GM13976 (cell line): ENCODE data around the gene SEPTIN7.
"Not testable (repeated sequence)": the region's sequence is repeated elsewhere in the genome, so short reads cannot be mapped to it uniquely, and the experiment has no call there.

ENCODE experiments used
- DNase-seq: peaks from one replicate; pipeline ENCODE4 v3.0.0; 2012; ENCODE audit warnings: low spot score
- CTCF ChIP-seq: IDR thresholded peaks from 2 replicates; pipeline ENCODE4 v1.5.1; 2012; ENCODE audit warnings: borderline replicate concordance, mild to moderate bottlenecking; ENCODE audit not compliant: insufficient read depth; ENCODE audit errors: extremely low read depth, missing control alignments, control extremely low read depth
- in situ Hi-C: fragments of 300-500 bp; cut with MboI; formaldehyde crosslinking; loops from one replicate; pipeline ENCODE4 v1.12.0; 2022; ENCODE audit warnings: low sequenced_read_pairs, mixed read lengths, inconsistent platforms; ENCODE audit not compliant: unreplicated experiment

The SEPTIN7 gene

GRCh38 chr7:35800718-35801391 is at the start of gene SEPTIN7:
Gene SEPTIN7, plus strand, starts transcription at chr7:35801057. Its CDS starts 153 bp downstream, at chr7:35801210.
- TF ChIP-seq CTCF, result peak; percentile 3
- in situ Hi-C loops, result loop anchor here (5.0 kb wide), 1 partner anchor 74 kb away; no protein-coding TSS in a partner anchor

DNA sequence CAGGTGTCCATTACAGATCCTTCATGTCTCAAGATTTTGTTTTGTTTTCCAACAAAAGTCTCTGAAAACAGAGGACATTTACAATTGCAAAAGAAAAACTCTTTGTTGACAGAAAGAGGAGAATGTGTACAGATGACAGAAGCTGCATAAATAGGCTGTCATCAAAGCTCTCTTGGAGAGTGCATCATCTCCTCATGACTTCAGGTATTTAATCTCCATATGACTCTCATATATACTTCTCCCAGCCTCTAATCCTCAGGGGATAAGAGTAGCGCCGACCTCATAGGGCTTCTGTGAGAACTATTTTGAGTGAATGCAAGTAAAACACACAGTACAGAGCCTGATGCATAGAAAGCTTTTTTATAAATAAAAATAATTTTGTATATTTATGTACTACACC is 48.1 kb upstream of the SEPTIN7 start:
- in situ Hi-C loops, result no loop called here
- no peak for DNase-seq

More at GRCh38 chr7:35800718-35801391, at the start of gene SEPTIN7:
- DNase-seq, result peak; percentile 96

GRCh38 chr7:35753761-35754603 is 46.9 kb upstream of the SEPTIN7 start:
- DNase-seq, result no peak
- in situ Hi-C loops, result no loop called here
- no peak for TF ChIP-seq CTCF

More for the DNA sequence above, 48.1 kb upstream of the SEPTIN7 start:
- no peak for TF ChIP-seq CTCF

DNA sequence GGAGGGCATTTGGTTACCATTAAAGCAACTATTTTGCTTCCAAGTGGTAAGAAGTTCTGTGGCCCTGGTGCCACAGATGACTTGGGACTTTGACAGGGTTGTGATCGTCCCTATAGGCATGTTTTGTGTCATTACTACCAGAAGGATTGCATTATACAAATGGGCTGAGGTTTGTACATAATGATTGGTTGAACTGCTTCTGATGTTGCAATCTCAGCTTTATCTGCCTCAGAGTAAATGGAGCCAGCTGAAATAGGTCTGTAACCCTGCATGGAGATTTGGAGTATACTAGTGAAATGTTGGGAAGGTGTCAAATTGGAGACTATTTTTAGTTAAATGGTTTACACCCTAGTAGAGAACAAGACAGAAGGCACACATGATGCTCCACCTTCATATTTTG is 46.1 kb upstream of the SEPTIN7 start:
- TF ChIP-seq CTCF, result no peak
- in situ Hi-C loops, result no loop called here
- no peak for DNase-seq

DNA sequence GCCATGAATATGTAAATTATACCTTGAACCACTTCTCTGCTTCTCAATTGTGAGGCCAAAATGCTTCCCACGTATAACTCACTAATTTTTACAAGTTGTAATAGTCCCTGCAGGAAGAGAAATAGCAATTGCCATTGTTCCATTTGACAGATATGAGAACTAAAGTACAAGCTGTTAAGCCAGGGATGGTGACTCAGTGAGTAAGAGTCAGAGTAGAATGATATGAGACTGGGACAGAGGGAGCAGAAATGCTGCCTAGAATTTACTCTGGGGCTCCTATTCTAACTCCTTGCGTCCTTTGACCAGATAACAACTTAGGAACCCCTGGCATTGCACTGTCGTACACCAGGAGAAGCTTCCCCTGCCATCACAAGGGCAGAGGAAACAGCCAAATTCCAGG is 45.1 kb upstream of the SEPTIN7 start:
- in situ Hi-C loops, result no loop called here
- no peak for DNase-seq
- TF ChIP-seq CTCF, result no peak

DNA sequence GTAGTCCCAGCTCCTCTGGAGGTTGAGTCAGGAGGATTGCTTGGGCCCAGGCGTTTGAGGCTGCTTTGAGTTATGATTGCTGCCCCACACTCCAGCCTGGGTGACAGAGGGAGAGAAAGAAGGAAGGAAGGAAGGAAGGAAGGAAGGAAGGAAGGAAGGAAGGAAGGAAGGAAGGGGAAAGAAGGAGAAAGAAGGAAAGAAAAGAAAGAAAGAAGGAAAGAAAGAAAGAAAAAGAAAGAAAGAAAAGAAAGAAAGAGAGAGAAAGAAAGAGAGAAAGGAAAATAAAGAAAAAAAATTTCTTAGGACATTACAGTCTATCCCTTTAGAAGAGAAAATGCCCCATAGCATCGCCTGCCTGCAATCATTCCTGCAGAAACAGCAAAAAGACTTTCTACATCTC is 44.4 kb upstream of the SEPTIN7 start:
- DNase-seq, in situ Hi-C loops: not testable (repeated sequence)

- in situ Hi-C loops, result no loop called here
- TF ChIP-seq CTCF, result no peak
- no peak for DNase-seq
Observed at GRCh38 chr7:35757574-35757973, 43.3 kb upstream of the SEPTIN7 start.
